Activated effector memory CD4-positive, alpha-beta T cell treated with Interleukin-2 at 50 U/mL for 16 hours (primary cell): ENCODE measurements around the gene APBB2.

Source experiments
- DNase-seq: peaks from one replicate; pipeline ENCODE4 v3.0.0-alpha.2; 2020

APBB2 gene

GRCh38 chr4:41214136-41214824 lies at the start of gene APBB2:
Gene APBB2, minus strand, starts transcription at chr4:41214542. Its CDS starts 181,288 bp downstream, at chr4:41033254.
- DNase-seq: no peak

- no peak for DNase-seq
Observed at GRCh38 chr4:41262198-41262597, 47.9 kb upstream of the APBB2 start.

GRCh38 chr4:41260116-41260733 lies 45.9 kb upstream of the APBB2 start:
- no peak for DNase-seq

GRCh38 chr4:41258783-41259182 lies 44.4 kb upstream of the APBB2 start:
- no peak for DNase-seq

- DNase-seq: no peak
Observed at GRCh38 chr4:41257906-41258305, 43.6 kb upstream of the APBB2 start.

- no peak for DNase-seq
Observed at GRCh38 chr4:41257257-41257901, 43.0 kb upstream of the APBB2 start.

- no peak for DNase-seq
Observed at GRCh38 chr4:41256740-41257256, 42.5 kb upstream of the APBB2 start, which contains the start of gene UCHL1. Gene UCHL1, plus strand, starts transcription at chr4:41256928. Its CDS starts 49 bp downstream, at chr4:41256977.

GRCh38 chr4:41256131-41256739 lies 41.9 kb upstream of the APBB2 start:
- DNase-seq: no peak

- DNase-seq: no peak
Observed at GRCh38 chr4:41245983-41246382, 31.6 kb upstream of the APBB2 start.

- DNase-seq: no peak
Observed at GRCh38 chr4:41241919-41242318, 27.6 kb upstream of the APBB2 start.

GRCh38 chr4:41236508-41236907 lies 22.2 kb upstream of the APBB2 start:
- no peak for DNase-seq

- DNase-seq: no peak
Observed at GRCh38 chr4:41236032-41236431, 21.7 kb upstream of the APBB2 start.

GRCh38 chr4:41232856-41233255 lies 18.5 kb upstream of the APBB2 start:
- DNase-seq: no peak

GRCh38 chr4:41232406-41232805 lies 18.1 kb upstream of the APBB2 start:
- no peak for DNase-seq

- no peak for DNase-seq
Observed at GRCh38 chr4:41227902-41228301, 13.6 kb upstream of the APBB2 start.

GRCh38 chr4:41221850-41222645 lies 7.7 kb upstream of the APBB2 start:
- DNase-seq: no peak

GRCh38 chr4:41219421-41219950 lies 5.1 kb upstream of the APBB2 start:
- no peak for DNase-seq

GRCh38 chr4:41218703-41219102 lies 4.4 kb upstream of the APBB2 start:
- no peak for DNase-seq

- DNase-seq: no peak
Observed at GRCh38 chr4:41217374-41217773, 3.0 kb upstream of the APBB2 start.

GRCh38 chr4:41217020-41217333 lies 2.6 kb upstream of the APBB2 start:
- no peak for DNase-seq

- DNase-seq: peak; percentile 8
Observed at GRCh38 chr4:41216294-41217019, 2.1 kb upstream of the APBB2 start.

- no peak for DNase-seq
Observed at GRCh38 chr4:41215969-41216293, 1.6 kb upstream of the APBB2 start.
